ENCODE measurements around the gene LAMTOR3.
A peak's percentile ranks its signal among the peaks of the same experiment; 100 is the strongest.
"Not testable (repeated sequence)": the region's sequence is repeated elsewhere in the genome, so short reads cannot be mapped to it uniquely, and the experiment has no call there.

The LAMTOR3 gene

DNA sequence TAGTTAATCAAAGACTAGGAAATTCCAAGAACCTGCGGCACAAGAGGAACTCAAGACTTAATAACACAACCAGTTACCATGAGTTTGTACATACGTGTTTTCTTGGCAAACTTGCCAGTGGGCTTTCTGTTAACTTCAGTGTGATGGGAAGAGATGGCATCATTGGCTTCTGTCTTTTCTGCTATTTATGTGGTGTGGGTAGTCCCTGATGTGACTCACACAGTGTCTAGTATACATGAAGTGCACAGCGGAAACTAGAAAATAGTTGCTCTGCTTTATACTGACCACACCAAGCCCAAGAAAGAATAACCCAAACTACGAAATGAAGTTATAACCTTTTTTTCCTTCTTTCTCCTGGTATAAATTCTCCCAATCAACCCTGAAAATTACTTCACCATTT is 53.1 kb downstream of the LAMTOR3 start:
- in situ Hi-C loops (cut with HindIII; ENCODE audit: low pct_unique_long_range_greater_than_20kb, low sequenced_read_pairs), result no loop called here
- no peak for DNase-seq (ENCODE audit: low read depth in 1 of 2, low spot score in 1 of 2)
- TF ChIP-seq JUND (IDR thresholded peaks at IDR 0.05; ENCODE audit: low read depth), result no peak

- DNase-seq (ENCODE audit: low read depth in 1 of 2, low spot score in 1 of 2), result no peak
- TF ChIP-seq JUND (IDR thresholded peaks at IDR 0.05; ENCODE audit: low read depth), result no peak
- in situ Hi-C loops (cut with HindIII; ENCODE audit: low pct_unique_long_range_greater_than_20kb, low sequenced_read_pairs), result no loop called here
These were observed 55.3 kb downstream of the LAMTOR3 start for GRCh38 chr4:99838927-99839326.

DNA sequence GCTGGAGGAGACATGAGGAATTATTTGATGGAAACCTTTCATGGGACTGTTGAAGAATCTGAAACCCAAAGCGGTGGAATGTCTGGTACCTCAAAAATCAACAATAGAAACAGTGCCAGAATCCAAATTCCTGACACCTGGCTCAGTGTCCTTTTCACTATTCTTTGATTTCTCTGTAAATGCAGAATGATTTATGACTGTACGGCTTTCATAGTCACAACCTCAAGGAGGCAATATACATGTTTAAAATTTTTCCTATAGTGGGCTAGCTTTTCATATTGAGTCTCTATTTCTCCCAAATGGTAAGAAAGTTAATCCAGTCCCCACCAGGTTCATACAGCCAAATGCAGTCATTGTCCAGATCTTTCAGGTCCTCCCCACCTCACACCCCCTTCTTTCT is 58.3 kb downstream of the LAMTOR3 start:
- in situ Hi-C loops (cut with HindIII; ENCODE audit: low pct_unique_long_range_greater_than_20kb, low sequenced_read_pairs), result no loop called here
- TF ChIP-seq JUND (IDR thresholded peaks at IDR 0.05; ENCODE audit: low read depth), result no peak
- no peak for DNase-seq (ENCODE audit: low read depth in 1 of 2, low spot score in 1 of 2)

- TF ChIP-seq JUND (IDR thresholded peaks at IDR 0.05; ENCODE audit: low read depth), result no peak
- in situ Hi-C loops (cut with HindIII; ENCODE audit: low pct_unique_long_range_greater_than_20kb, low sequenced_read_pairs), result no loop called here
- DNase-seq (ENCODE audit: low read depth in 1 of 2, low spot score in 1 of 2), result no peak
These were observed 59.7 kb downstream of the LAMTOR3 start for GRCh38 chr4:99834569-99834968.

- no peak for TF ChIP-seq JUND (IDR thresholded peaks at IDR 0.05; ENCODE audit: low read depth)
- no peak for DNase-seq (ENCODE audit: low read depth in 1 of 2, low spot score in 1 of 2)
- in situ Hi-C loops (cut with HindIII; ENCODE audit: low pct_unique_long_range_greater_than_20kb, low sequenced_read_pairs), result no loop called here
These were observed 60.5 kb downstream of the LAMTOR3 start for GRCh38 chr4:99833756-99834155.

GRCh38 chr4:99832758-99833157 is 61.5 kb downstream of the LAMTOR3 start:
- TF ChIP-seq JUND (IDR thresholded peaks at IDR 0.05; ENCODE audit: low read depth), result no peak
- in situ Hi-C loops (cut with HindIII; ENCODE audit: low pct_unique_long_range_greater_than_20kb, low sequenced_read_pairs), result no loop called here
- DNase-seq (ENCODE audit: low read depth in 1 of 2, low spot score in 1 of 2), result no peak

DNA sequence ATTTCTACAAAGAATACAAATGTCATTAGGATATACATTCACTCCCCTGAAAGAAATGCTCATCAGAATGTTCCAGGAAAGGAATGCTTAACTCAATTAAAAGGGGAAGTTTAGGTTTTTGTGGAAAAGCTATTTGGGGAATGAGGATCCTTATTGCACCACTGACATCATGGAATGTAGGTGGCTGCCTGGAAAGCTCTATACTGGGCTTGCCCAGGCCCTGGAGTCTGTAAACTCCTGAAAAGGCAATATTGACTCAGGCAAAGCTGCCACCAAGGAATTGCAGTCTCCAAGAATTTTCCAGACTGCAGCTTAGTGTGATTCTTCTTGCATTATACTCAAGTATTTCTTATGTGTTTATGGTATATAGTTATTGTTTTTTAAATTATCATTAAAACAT is 61.9 kb downstream of the LAMTOR3 start:
- in situ Hi-C loops (cut with HindIII; ENCODE audit: low pct_unique_long_range_greater_than_20kb, low sequenced_read_pairs), result no loop called here
- TF ChIP-seq JUND (IDR thresholded peaks at IDR 0.05; ENCODE audit: low read depth), result no peak
- DNase-seq (ENCODE audit: low read depth in 1 of 2, low spot score in 1 of 2), result peak in 1 of 2 experiments; percentile 2

GRCh38 chr4:99830051-99830450 is 64.2 kb downstream of the LAMTOR3 start:
- DNase-seq (ENCODE audit: low read depth in 1 of 2, low spot score in 1 of 2); in situ Hi-C loops (cut with HindIII; ENCODE audit: low pct_unique_long_range_greater_than_20kb, low sequenced_read_pairs): not testable (repeated sequence)

DNA sequence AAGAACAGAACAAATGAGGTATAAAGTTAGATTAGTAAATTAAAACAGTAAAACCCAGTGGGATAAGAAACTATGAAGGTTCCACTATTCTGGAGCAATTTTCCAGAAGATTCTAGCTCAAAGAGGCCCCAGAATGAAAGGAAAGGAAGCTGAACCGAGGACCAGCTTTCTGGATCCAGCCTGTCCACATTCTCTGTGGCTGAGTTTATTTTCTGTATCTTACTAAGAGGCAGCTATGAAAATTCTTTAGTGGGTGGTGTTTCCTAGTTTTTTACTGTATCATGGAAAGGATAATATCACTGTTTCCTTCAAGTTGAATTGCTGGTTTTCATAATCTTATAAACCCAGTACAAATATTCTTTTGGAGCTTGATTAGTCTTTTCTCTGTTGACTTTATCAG is 65.8 kb downstream of the LAMTOR3 start:
- no peak for DNase-seq (ENCODE audit: low read depth in 1 of 2, low spot score in 1 of 2)
- in situ Hi-C loops (cut with HindIII; ENCODE audit: low pct_unique_long_range_greater_than_20kb, low sequenced_read_pairs), result no loop called here
- no peak for TF ChIP-seq JUND (IDR thresholded peaks at IDR 0.05; ENCODE audit: low read depth)
